GM21528 (cell line): ENCODE measurements around the gene F7.

Experiments
- ATAC-seq: cut with Tn5 transposase; IDR thresholded peaks from one replicate; pipeline ENCODE4 v1.9.1; 2021; ENCODE audit warnings: mild to moderate bottlenecking, moderate library complexity; ENCODE audit not compliant: unreplicated experiment, low FRiP score

Gene F7

DNA sequence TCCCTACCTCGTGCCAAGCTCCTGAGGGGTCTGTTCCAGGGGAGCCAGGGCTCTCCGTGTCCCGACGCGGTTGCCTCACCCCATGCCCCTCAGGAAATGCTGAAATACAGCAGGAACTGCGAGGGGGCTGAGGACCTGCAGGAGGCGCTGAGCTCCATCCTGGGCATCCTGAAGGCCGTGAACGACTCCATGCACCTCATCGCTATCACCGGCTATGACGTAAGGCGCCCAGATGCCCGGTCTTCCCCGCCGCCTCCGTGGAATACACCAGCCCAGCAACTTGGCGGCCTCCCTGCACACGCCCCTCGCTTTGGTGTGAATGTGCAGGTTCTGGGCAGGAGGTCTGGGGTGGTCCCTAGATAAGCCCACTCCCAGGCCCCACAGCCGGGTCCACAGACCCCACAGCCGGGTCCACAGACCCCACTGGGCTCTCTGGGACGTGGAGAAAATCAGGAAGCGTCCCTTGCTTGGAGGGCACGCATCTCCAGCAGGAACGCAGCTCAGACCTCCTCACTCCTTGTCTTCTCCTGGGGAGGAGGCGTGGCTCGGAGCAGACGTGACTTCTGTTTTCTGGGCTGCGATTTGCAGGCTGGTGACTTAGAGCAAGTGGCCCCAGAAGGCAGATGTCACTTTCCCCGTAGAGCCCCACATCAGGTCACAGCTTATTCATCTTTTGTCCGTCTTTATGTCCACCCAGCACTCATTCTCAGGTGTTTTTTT lies 19.4 kb upstream of the F7 start:
- ATAC-seq, result no peak

DNA sequence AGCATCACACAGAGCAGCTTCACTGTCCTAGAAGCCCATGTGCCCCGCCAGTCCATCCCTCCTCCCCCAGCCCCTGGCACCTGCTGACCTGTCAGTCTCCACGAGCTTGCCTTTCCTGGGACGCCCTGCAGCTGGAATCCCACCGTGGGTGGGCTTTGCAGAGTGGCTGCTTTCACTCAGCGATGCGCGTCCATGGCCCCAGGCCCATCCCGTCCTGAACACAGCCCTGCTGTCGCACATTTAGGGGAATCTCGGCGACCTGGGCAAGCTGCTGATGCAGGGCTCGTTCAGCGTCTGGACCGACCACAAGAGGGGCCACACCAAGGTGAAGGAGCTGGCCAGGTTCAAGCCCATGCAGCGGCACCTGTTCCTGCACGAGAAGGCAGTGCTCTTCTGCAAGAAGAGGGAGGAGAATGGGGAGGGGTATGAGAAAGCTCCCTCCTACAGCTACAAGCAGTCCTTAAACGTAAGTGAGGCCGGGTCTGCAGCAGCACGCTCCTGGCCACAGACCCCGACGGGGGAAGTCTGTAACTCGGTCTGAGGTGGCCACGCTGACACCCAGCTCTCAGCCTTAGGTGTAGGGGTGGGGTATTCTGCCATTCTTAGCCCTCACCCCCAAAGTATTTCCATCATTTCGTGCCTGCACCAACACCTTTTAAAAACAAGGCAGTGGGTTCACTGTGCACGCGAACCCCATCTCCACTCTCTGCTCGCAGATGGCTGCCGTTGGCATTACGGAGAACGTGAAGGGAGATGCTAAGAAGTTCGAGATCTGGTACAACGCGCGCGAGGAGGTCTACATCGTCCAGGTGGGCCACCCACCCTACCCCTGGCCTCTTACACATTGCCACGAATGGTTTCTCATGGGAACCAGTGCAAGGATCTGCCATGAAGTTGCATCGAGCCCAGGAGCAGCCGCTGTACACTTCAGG lies 18.3 kb upstream of the F7 start:
- ATAC-seq, result no peak

DNA sequence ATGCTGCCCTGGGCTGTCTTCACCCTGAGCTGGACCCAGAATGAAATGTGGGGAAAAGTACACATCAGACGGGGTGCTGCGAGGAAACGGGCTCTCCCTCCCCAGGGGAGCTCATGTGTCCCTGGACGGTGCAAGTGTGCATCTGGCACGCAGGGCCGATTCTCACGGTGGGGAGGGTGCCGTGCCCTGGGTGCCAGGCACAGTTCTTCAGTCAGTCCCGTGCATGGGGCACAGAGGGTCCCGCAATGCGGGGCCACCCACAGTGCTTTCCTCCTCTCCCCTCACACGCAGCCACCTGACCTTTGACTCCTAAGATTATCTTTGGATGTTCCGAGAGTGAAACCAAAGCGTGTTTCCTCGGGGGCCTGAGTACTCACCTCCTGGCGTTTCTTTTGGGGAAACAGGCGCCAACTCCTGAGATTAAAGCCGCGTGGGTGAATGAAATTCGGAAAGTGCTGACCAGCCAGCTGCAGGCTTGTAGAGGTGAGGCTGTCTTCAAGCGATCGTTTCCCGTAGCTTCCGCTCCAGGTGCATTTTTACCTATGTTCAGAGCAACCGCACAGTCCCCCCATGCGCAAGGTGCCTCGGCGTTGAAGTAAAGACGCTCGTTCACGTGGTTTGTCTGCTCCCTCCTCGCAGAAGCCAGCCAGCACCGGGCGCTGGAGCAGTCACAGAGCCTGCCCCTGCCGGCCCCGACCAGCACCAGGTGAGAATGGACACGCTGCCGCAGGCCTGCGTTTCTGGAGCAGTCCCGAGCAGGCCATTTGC lies 17.5 kb upstream of the F7 start:
- no peak for ATAC-seq

DNA sequence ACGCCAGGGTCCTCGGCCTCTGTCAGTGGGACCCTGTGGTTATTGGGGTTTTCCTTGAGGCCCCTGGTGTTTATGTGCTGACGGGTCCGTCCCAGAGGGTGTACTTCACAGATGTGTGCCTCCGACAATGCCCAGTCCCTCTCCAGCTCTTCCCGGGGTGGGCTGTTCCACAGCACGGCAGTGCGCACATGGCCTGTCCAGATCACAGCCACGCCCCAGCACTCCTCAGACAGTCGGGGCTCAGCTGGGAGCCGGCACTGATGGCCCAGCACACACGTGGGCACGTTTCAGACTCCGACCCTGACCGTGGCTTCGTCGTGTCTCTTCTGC lies 16.9 kb upstream of the F7 start:
- no peak for ATAC-seq

DNA sequence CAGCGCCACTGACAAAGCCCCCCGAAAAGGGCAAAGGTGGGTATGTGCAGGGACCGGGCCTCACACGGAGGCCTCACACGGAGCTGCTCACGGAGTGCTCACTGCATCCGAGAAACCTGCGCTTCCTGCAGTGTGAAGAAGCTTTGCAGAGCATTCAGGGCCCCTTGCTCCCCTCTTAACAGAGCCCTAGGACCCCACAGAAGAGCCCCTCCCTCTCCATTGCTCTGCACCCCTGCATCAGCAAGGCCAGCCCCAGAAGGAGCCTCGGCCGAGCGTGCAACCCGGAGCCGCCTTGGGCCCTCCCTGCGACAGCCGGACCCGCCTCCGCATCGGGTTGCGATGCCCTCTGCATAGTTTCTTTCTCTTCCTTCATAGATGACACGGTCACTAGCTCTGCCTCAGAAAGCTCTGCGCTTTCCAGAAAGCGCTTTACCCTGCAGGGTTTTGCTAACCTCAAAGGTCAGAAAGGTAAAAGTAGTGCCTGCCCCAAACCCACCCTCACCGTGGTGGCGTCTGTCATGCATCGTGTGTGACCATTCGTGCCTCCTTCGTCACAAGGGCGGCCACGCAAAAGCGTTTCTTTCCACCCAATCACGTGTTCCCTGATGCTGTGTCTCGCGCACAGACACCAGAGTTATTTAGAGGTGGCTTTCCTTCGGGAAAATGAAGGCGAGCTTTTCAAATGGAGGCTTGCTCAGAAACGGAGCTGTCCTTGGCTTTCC lies 15.7 kb upstream of the F7 start:
- ATAC-seq, result no peak

DNA sequence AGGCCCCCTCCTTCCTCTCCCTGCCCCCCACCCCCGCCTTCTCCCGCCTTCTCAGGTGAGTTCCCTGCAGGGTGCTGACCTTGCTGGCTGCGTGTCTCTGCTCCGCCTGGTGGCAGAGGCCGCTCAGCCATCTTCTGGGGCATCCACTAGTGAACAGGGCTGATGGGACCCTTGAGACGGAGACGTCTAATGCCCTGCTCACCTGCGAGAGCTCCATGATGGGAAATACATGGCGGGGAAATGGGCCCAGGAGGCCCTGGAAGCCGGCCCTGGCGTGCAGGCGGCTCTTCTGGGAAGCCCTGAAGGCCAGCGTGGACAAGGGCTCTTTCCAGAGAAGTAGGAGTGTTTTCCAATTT lies 15.2 kb upstream of the F7 start:
- ATAC-seq, result no peak

DNA sequence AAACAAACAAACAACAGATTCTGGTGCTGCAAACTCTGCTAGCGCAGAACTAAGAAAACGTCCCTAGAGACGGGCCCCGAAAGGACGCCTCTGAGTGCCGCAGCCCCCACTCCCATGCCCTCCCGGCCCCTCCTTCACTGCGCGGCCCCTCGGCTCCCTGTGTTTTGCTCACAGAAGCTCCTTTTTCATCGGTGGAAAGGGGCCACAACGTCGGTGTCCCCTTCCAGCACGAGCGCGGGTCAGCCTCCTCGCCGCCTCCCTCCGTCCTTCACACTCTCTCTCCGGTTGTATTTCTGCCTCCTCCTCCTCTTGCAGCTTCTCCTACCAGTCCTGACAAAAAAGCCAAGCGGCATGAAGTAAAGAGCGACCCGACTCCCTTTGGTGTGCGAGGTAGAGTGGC lies 14.8 kb upstream of the F7 start:
- no peak for ATAC-seq

DNA sequence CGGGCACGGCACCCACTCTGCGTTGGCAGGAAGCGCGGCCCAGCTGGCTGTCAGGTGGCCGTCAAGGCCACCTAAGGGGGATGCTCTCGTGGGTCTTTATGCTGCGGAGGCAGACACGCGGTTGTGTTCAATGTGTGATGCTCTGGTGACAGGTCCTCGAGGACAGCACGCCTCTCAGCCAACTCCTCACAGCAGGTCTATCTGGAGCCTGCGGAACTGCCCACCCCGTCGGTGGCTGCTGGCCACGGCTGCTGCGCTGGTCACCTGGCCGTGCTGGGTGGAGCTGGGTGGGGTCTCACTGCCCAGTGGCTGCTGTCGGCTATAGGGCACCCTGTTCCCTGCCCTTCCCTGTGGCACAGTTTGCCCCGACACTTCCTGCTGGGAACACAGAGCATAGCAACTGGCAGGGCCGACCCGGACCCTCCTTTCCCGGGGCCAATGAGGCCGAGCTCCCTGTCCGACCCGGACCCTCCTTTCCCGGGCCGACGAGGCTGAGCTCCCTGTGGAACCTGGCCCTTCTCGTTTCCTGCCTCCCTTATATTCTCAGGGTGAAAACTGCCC lies 14.3 kb upstream of the F7 start:
- ATAC-seq, result no peak

DNA sequence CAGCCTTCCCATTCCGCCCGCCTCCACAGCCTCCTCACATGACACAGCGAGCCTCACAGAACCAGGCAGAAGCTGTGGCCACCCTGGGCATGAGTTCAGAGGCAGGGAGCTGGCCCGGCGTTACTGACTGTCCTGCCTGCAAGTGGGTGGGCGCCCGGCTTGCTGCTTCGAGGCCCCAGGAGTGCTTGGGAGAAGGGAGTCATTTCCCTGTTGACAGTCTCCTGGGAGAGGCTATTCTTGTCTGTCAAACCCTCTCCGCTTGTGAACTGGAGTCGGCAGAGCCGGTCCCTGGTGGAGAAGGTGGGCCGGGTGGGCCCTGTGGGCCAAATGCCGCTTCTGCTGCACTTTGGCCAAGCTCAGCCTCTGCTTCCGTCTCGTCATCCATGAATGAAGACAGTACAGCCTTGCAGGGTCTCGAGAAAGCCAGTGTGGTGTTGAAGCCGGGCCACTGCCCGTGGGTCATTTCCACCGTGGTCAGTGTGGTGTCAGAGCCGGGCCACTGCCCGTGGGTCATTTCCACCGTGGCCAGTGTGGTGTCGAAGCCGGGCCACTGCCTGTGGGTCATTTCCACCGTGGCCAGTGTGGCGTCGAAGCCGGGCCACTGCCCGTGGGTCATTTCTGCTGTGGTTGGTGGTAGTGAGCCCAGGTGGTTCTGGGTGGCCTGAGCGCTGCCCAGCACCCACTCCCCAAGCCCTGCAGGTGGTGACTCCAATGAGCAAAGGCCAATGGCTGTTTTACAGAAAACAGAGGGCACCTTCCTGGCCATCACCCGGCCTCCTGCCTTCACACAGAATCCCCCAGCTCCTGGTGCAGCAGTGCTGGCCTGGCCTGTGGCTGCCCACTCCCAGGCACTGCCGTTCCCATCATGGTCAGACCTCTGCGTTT lies 13.5 kb upstream of the F7 start:
- ATAC-seq, result no peak

DNA sequence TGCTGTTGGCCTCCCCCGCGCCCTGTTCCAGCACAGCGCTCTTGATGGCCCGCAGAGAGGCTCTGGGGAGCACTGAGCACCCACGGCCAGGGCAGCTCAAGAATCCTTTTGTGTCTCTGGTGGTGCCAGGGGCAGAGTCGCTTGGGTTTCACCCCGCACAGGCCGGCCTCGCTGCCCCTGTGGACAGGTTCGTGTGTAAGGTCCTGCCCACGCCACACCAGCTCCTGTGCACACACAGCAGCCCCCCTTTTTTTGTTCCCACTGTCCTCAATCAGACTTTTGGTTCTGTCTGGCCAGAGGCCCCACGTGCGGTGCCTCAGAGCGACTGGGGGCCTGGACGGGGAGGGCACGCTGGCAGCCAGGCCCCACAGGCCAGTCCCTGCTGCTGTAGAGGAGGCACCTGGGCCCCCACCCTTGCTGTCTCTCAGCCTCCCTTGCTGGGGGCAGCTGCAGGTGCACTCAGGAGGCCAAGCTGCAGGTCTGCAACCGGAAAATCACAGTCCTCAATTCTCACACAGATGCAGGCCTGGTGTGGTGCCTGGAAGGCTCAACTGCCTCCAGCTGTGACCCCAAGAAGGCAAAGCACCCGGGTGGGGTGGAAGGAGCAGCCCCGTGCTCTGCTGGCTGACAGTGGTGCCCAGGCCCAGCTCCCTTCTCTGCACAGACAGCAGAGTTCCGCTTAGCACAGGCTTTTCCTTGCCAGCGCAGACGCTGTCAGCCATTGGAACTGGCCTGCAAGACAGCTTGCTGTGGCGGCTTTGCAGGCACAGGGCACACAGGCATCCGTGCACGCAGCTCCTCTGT lies 12.6 kb upstream of the F7 start:
- ATAC-seq, result no peak

DNA sequence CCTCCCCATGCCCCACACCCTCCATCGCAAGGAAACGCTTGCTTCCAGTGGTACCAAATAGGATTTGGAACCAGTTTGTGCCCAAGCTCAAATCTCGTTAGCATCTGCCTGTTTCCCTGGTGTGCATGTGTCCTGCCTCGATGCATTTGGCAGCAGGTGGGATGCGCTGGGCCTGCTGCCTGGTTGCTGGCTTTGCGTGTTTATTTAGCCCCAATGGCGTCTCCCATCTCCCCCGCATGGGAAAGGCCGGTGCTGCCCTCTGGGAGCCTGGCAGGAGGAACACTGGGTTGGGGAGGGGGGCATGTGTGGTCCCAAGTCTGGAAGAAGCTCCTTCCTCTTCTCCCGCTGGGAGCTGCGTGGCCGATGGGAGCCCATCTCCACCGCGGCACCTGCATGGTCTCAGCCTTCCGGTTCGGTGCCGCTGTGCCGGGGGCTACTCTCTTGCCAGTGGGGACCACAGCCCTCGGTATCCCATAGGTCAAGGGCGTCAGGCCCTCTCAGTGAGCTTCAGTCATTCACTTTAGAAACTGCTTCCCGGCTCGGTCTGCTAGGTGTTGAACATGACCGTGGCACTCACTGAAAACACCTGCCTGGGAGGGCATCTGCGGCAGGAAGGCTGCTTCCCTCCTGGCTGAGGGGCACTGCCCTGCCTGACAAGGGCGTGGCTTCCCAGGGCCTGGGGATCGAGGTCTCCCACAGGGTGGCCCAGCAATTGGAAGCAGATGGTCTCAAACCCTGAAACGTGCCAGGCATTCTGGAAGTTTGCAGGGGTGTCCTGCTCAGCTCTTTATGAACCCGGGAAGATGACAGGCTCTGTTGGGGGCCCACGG lies 11.8 kb upstream of the F7 start:
- ATAC-seq, result no peak

DNA sequence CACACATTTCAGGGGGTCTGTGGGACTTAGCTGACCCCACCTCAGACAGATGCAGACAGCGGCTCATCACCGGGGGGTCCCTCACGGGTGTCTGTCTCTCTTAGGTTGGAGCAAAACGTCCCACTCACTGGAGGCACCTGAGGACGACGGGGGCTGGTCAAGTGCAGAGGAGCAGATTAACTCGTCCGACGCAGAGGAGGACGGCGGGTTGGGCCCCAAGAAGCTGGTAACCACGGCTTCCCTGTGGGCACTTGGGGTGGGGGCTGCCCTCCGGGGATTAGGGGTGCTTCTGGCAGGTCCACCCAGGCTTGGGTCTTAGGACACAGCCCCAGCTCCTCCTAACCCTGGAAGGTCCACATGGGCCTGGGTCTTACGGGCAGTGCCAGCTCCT lies 11.2 kb upstream of the F7 start:
- no peak for ATAC-seq

DNA sequence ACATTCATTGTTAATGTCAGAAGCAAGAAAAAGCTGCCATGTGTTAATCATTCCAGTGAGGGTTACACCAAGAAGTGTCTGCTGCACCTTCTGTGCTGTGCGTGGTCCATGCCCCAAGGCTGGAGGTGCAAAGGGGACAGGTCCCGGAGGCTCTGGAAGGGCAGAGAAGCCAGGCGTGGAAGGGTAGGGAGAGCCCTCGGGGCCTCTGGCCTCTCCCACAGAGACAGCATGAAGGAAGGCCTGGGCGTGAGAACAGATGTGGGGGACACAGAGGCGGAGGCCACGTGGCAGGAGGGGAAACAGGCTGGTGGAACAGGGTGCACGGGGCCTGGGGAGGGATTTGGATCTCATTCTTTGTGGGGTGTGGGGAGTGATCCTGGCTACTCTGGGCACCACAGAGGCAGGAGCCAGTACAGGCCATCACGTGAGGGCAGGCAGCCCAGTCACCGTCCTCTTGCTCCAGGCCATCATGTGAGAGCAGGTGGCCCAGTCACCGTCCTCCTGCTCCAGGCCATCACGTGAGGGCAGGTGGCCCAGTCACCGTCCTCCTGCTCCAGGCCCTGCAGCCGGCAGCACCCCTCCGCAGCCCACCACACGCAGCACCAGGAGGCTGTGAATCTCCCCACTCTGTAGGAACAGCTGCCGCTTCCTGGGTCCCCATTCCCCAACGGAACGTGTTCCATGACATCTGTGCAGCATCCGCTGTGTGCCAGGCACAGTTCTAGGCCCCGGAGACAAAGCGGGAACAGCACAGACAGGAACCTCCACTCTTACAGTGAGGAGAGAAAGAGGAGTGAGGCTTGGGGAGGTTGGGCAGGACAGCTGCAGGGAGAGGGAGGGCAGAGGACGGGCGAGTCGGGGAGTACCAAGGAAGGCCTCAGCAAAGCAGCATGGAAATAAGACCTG lies 10.2 kb upstream of the F7 start:
- no peak for ATAC-seq

DNA sequence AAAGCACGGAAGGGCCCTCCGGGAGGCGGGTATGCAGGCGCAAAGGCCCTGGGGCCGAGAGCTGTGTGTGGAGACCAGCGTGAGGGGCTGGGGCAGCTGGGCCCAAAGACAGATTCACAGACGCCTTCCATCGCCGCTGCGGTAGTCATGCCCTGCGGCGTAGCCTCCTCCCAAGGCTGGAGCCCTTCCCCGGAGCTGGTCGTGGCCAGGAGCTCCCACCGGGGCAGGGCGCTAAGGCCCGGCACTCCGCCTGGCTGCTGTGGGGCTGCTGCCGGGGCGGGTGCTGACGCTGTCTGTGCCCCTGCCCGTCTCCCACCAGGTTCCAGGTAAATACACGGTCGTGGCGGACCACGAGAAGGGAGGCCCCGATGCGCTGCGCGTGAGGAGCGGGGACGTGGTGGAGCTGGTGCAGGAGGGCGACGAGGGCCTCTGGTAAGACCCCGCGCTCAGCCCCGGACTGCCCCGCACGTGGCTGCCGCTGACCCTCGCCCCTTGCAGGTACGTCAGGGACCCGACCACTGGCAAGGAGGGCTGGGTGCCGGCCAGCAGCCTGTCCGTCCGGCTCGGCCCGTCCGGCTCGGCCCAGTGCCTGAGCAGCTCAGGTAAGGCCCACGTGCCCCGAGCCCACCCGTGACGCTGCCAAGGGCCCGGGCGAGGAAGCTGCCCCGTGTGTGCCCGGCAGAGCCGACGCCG lies 9.4 kb upstream of the F7 start:
- ATAC-seq, result no peak

DNA sequence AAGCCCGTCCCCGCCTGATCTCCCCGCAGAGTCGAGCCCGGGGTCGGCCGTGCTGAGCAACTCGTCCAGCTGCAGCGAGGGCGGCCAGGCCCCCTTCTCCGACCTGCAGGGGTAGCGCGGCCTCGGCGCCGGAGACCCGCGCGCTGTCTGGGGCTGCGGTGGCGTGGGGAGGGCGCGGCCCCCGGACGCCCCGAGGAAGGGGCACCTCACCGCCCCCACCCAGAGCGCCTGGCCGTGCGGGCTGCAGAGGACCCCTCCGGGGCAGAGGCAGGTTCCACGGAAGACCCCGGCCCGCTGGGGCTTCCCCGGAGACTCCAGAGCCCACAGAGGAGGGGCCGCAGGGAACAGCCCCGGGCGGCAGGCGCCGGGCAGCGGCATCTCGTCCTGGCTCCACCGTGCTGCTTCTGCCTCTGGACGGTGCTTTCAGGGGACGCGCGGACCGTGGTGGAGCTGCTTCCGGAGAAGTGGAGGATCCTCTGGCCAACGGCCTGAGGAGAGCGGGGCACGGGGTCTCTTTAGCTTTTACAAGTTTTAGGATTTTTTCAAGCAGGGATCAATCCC lies 8.8 kb upstream of the F7 start:
- no peak for ATAC-seq

DNA sequence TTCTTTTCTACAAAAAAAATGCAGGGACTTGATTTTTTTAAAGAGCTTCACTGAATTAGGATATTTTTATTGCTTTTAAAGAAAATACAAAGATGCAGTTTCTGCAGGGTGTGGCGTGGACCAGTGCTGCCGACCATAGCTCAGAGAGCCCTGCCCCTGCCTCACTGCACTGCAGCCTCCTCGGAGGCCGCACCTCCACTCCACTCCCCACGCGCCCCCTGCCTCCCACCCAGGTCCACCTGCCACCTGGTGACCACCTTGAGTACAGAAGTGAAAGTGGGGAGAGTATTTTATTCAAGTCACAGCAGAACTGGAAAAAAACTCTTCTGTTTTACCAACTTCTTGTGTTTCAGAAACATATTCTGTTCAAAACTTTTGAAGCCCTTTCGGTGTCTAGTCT lies 7.9 kb upstream of the F7 start:
- ATAC-seq, result no peak
